ENCODE results near the gene SLC22A8.

SLC22A8 gene

GRCh38 chr11:62976109-62976508 lies 39.5 kb downstream of the SLC22A8 start:
- DNase-seq: no peak
- in situ Hi-C loops (cut with HindIII; ENCODE audit: low pct_ligation_motif_present, low sequenced_read_pairs): no loop called here
- no peak for TF ChIP-seq CTCF (IDR thresholded peaks at IDR 0.05; ENCODE audit: low read depth, low read length, missing control alignments)

GRCh38 chr11:62974848-62975522 lies 40.7 kb downstream of the SLC22A8 start:
- Histone ChIP-seq H3K36me3 (replicated peaks) (no peaks in the 10 kb centered on the region), H3K27me3 (replicated peaks) (no peaks in the 10 kb centered on the region), H3K27ac (no peak overlapping the region), H3K4me3 (ENCODE audit: low read depth, low read length) (no peak overlapping the region)
- no peak for DNase-seq
- TF ChIP-seq CTCF (IDR thresholded peaks at IDR 0.05; ENCODE audit: low read depth, low read length, missing control alignments): peak; percentile 51
- in situ Hi-C loops (cut with HindIII; ENCODE audit: low pct_ligation_motif_present, low sequenced_read_pairs): no loop called here

More at GRCh38 chr11:62976109-62976508, 39.5 kb downstream of the SLC22A8 start:
- no peak overlapping the region for H3K27ac ChIP-seq
- H3K4me3 ChIP-seq (ENCODE audit: low read depth, low read length): no peak overlapping the region
- no peaks in the 10 kb centered on the region for H3K36me3 ChIP-seq (replicated peaks)
- H3K27me3 ChIP-seq (replicated peaks): no peaks in the 10 kb centered on the region

- no peak overlapping the region for H3K4me3 ChIP-seq (ENCODE audit: low read depth, low read length)
- H3K27ac ChIP-seq: no peak overlapping the region
- DNase-seq: no peak
- H3K27me3 ChIP-seq (replicated peaks): no peaks in the 10 kb centered on the region
- no peak for TF ChIP-seq CTCF (IDR thresholded peaks at IDR 0.05; ENCODE audit: low read depth, low read length, missing control alignments)
- in situ Hi-C loops (cut with HindIII; ENCODE audit: low pct_ligation_motif_present, low sequenced_read_pairs): no loop called here
- no peaks in the 10 kb centered on the region for H3K36me3 ChIP-seq (replicated peaks)
These were observed 50.1 kb downstream of the SLC22A8 start for GRCh38 chr11:62965574-62965973.

GRCh38 chr11:62962391-62962790 lies 53.2 kb downstream of the SLC22A8 start:
- in situ Hi-C loops (cut with HindIII; ENCODE audit: low pct_ligation_motif_present, low sequenced_read_pairs): no loop called here
- Histone ChIP-seq H3K4me3 (ENCODE audit: low read depth, low read length) (no peak overlapping the region), H3K27me3 (replicated peaks) (no peaks in the 10 kb centered on the region), H3K27ac (no peak overlapping the region), H3K36me3 (replicated peaks) (no peaks in the 10 kb centered on the region)
- no peak for DNase-seq
- no peak for TF ChIP-seq CTCF (IDR thresholded peaks at IDR 0.05; ENCODE audit: low read depth, low read length, missing control alignments)

- Histone ChIP-seq H3K36me3 (replicated peaks) (no peaks in the 10 kb centered on the region), H3K27ac (no peak overlapping the region), H3K4me3 (ENCODE audit: low read depth, low read length) (no peak overlapping the region), H3K27me3 (replicated peaks) (no peaks in the 10 kb centered on the region)
- TF ChIP-seq CTCF (IDR thresholded peaks at IDR 0.05; ENCODE audit: low read depth, low read length, missing control alignments): no peak
- DNase-seq: no peak
- in situ Hi-C loops (cut with HindIII; ENCODE audit: low pct_ligation_motif_present, low sequenced_read_pairs): no loop called here
These were observed 54.5 kb downstream of the SLC22A8 start for GRCh38 chr11:62961017-62961570.

All from brain microvascular endothelial cell (primary cell).